ENCODE measurements around the gene ARSA. TPM values are rescaled to one million over a fixed set of nuclear protein-coding genes. Genes with fewer than 3 reads are reported as not detected.

ARSA gene
- total and polyA plus RNA-seq, 2 experiments from 2014 or later = 8.1 to 8.2 TPM

DNA sequence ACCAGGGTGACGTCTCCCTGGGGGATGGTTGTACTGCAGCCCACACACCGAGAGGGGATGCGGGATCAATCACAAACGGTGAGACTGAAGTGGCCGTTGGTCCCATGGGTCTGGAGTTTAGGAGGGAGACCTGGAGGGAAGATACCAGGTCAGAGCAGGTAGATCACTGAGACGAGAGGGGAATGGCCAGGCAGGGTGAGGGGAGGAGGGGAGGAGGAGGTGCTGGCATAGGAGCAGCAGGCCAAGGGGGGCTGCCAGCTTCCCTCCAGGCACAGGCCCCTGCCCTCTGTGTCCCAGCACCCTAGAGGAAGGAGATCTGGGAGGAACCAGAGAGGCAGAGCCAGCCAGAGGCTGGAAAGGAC lies 20.3 kb downstream of the ARSA start:
- Mint-ChIP-seq H3K36me3 (ENCODE audit: low read depth) (no peaks in the 10 kb centered on the region), H3K9me3 (no peaks in the 10 kb centered on the region), H3K4me3 (no peak overlapping the region), H3K27me3 (ENCODE audit: insufficient read depth, low read depth, poor library complexity) (peaks cover 47% of the 10 kb centered on the region), H3K27ac (no peak overlapping the region), H3K4me1 (peaks cover 6% of the 10 kb centered on the region; the same call in 2 of the 3 replicates)
- no peak for TF ChIP-seq POLR2AphosphoS5 (IDR thresholded peaks at IDR 0.05; ENCODE audit: low read depth)
- no peak for TF ChIP-seq REST (IDR thresholded peaks at IDR 0.05; ENCODE audit: unreplicated experiment)
- no peak for TF ChIP-seq STAT1 (IDR thresholded peaks at IDR 0.05; ENCODE audit: unreplicated experiment)
- TF ChIP-seq JUNB (IDR thresholded peaks at IDR 0.05; ENCODE audit: unreplicated experiment) = no peak
- TF ChIP-seq CTCF (conservative IDR thresholded peaks at IDR 0.05; ENCODE audit: low read depth in 2 of 2) = no peak
- no peak for TF ChIP-seq ZNF114 (CRISPR knock-in tag; IDR thresholded peaks at IDR 0.05)
- TF ChIP-seq CREB1 (CRISPR knock-in tag; IDR thresholded peaks at IDR 0.05; ENCODE audit: low read depth) = no peak
- peaks cover 40% of the 10 kb centered on the region for H3K27me3 ChIP-seq (ENCODE audit: insufficient read depth)
- ATAC-seq (no peak), DNase-seq (ENCODE audit: low spot score) (no peak)
- no peaks in the 10 kb centered on the region for H3K4me1 ChIP-seq (ENCODE audit: insufficient read depth)
- H3K4me3 ChIP-seq = no peak overlapping the region
- no peaks in the 10 kb centered on the region; the same call in 1 of the 2 replicates for H4K20me1 ChIP-seq (replicated peaks; ENCODE audit: insufficient read depth)
- H3K27ac ChIP-seq (ENCODE audit: low read depth) = no peak overlapping the region
- H3K79me2 ChIP-seq (replicated peaks; ENCODE audit: insufficient read depth) = no peaks in the 10 kb centered on the region
- H3K4me2 ChIP-seq = no peak overlapping the region
- H3K9me2 ChIP-seq (ENCODE audit: insufficient read depth) = no peaks in the 10 kb centered on the region
- no peaks in the 10 kb centered on the region for H3K36me3 ChIP-seq (ENCODE audit: insufficient read depth)
- no peaks in the 10 kb centered on the region for H3F3A ChIP-seq (replicated peaks; ENCODE audit: low read depth)
- H2AFZ ChIP-seq = no peak overlapping the region

GRCh38 chr22:50606946-50607658 lies 20.9 kb downstream of the ARSA start:
- no peak overlapping the region for H3K27ac Mint-ChIP-seq
- Histone ChIP-seq H4K20me1 (replicated peaks; ENCODE audit: insufficient read depth) (no peaks in the 10 kb centered on the region), H3K27me3 (ENCODE audit: insufficient read depth) (peaks cover 46% of the 10 kb centered on the region), H3K4me2 (no peak overlapping the region), H3K4me1 (ENCODE audit: insufficient read depth) (no peaks in the 10 kb centered on the region; the same call in 1 of the 2 replicates), H3K9me2 (ENCODE audit: insufficient read depth) (no peaks in the 10 kb centered on the region), H3F3A (replicated peaks; ENCODE audit: low read depth) (no peaks in the 10 kb centered on the region), H3K79me2 (replicated peaks; ENCODE audit: insufficient read depth) (no peaks in the 10 kb centered on the region), H2AFZ (no peak overlapping the region), H3K27ac (ENCODE audit: low read depth) (no peak overlapping the region), H3K36me3 (ENCODE audit: insufficient read depth) (no peaks in the 10 kb centered on the region), H3K4me3 (no peak overlapping the region)
- no peaks in the 10 kb centered on the region; the same call in 2 of the 3 replicates for H3K36me3 Mint-ChIP-seq (ENCODE audit: low read depth)
- no peak for DNase-seq (ENCODE audit: low spot score)
- no peak overlapping the region for H3K4me3 Mint-ChIP-seq
- no peak for ATAC-seq
- no peaks in the 10 kb centered on the region for H3K9me3 Mint-ChIP-seq
- H3K4me1 Mint-ChIP-seq = peaks cover 6% of the 10 kb centered on the region
- H3K27me3 Mint-ChIP-seq (ENCODE audit: insufficient read depth, low read depth, poor library complexity) = peaks cover 52% of the 10 kb centered on the region
- no peak for TF ChIP-seq REST (IDR thresholded peaks at IDR 0.05; ENCODE audit: unreplicated experiment)
- TF ChIP-seq JUNB (IDR thresholded peaks at IDR 0.05; ENCODE audit: unreplicated experiment) = no peak
- TF ChIP-seq EZH2 (IDR thresholded peaks at IDR 0.05; ENCODE audit: low read depth, unreplicated experiment) = no peak
- TF ChIP-seq CTCF (conservative IDR thresholded peaks at IDR 0.05; ENCODE audit: low read depth in 2 of 2) = no peak
- no peak for TF ChIP-seq EZH2phosphoT487 (IDR thresholded peaks at IDR 0.05; ENCODE audit: unreplicated experiment)
- TF ChIP-seq, protein P1, sequence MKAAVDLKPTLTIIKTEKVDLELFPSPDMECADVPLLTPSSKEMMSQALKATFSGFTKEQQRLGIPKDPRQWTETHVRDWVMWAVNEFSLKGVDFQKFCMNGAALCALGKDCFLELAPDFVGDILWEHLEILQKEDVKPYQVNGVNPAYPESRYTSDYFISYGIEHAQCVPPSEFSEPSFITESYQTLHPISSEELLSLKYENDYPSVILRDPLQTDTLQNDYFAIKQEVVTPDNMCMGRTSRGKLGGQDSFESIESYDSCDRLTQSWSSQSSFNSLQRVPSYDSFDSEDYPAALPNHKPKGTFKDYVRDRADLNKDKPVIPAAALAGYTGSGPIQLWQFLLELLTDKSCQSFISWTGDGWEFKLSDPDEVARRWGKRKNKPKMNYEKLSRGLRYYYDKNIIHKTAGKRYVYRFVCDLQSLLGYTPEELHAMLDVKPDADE (IDR thresholded peaks at IDR 0.05) = no peak

All from GM23338 (cell line).